Stomach (tissue), 4 donors: ENCODE results near the gene PRKCA.

Experiments
- CTCF ChIP-seq, 7 experiments: fragments of 450-650 bp in 4 of 7; fragments of 200-600 bp in 3 of 7; sonication (generic) in 3 of 7; IDR thresholded peaks; one replicate each; pipeline ENCODE4 v1.5.1; 2016 to 2019; ENCODE audit warnings: antibody characterized with exemption in 7 of 7, control low read depth in 2 of 7, mild to moderate bottlenecking in 1 of 7
- EP300 ChIP-seq: sonication (generic); formaldehyde crosslinking; IDR thresholded peaks from one replicate; pipeline ENCODE4 v1.6.1; 2017; ENCODE audit warnings: antibody characterized with exemption
- POLR2A ChIP-seq, 4 donors: fragments of 450-650 bp; IDR thresholded peaks; one replicate each; pipeline ENCODE4 v1.6.1; 2016; ENCODE audit warnings: antibody characterized with exemption in 4 of 4, control low read depth in 2 of 4, mild to moderate bottlenecking in 1 of 4, moderate library complexity in 1 of 4
- POLR2AphosphoS5 ChIP-seq, 3 donors: sonication (generic); formaldehyde crosslinking; IDR thresholded peaks; one replicate each; pipeline ENCODE4 v1.6.1; 2016; ENCODE audit warnings: antibody characterized with exemption in 3 of 3

- TF ChIP-seq POLR2A (IDR thresholded peaks at IDR 0.05) (no peak), CTCF (IDR thresholded peaks at IDR 0.05) (no peak), POLR2AphosphoS5 (IDR thresholded peaks at IDR 0.05) (no peak), EP300 (no peak)
These were observed 537.2 kb downstream of the PRKCA start for GRCh38 chr17:66839616-66840015.
